H1 (cell line): ENCODE measurements around the gene TAB3. TPM values are rescaled to one million over a fixed set of nuclear protein-coding genes. Genes with fewer than 3 reads are reported as not detected.

Source experiments
- CTCF ChIA-PET: fragments of 300-600 bp; sonication (Branson Sonifier 250); formaldehyde crosslinking; loops from one replicate; lab custom pipeline; 2021; ENCODE audit not compliant: partially characterized antibody; lab: Charles Lee
- POLR2A ChIA-PET: fragments of 300-600 bp; sonication (Branson Sonifier 250); formaldehyde crosslinking; loops from one replicate; lab custom pipeline; 2021; ENCODE audit warnings: inconsistent platforms; ENCODE audit not compliant: partially characterized antibody; lab: Charles Lee
- DNase-seq, 2 experiments: peaks; one replicate each; pipeline versions ENCODE4 v3.0.0 to v3.0.0-alpha.2; 2010 to 2022; ENCODE audit warnings: low spot score in 2 of 2, low read depth in 1 of 2, mixed read lengths in 1 of 2
- FAIRE-seq: peaks from 2 replicates; lab custom pipeline; 2011; peaks lifted over from hg19 to GRCh38; lab: Jason Lieb, UNC
- H2AFZ ChIP-seq: 2 replicates; pipeline ENCODE4 v1.8.1; 2012; ENCODE audit warnings: low read length, inconsistent platforms
- H2AK5ac ChIP-seq: 2 replicates; pipeline ENCODE4 v1.6.1; 2013; ENCODE audit warnings: low read depth, low read length
- H2BK120ac ChIP-seq: replicated peaks from 2 replicates; pipeline ENCODE3; 2013; ENCODE audit warnings: low read depth, low read length, inconsistent platforms
- H2BK12ac ChIP-seq: 2 replicates; pipeline ENCODE4 v1.6.1; 2013; ENCODE audit warnings: low read depth, low read length
- H2BK15ac ChIP-seq: 2 replicates; pipeline ENCODE4 v1.6.1; 2013; ENCODE audit warnings: low read length
- H2BK20ac ChIP-seq: 2 replicates; pipeline ENCODE4 v1.6.1; 2013; ENCODE audit warnings: low read length
- H2BK5ac ChIP-seq: 2 replicates; pipeline ENCODE4 v1.6.1; 2013; ENCODE audit warnings: low read depth, low read length
- H3K14ac ChIP-seq: 2 replicates; pipeline ENCODE4 v1.6.1; 2013; ENCODE audit warnings: inconsistent platforms; ENCODE audit not compliant: insufficient read length
- H3K18ac ChIP-seq: 2 replicates; pipeline ENCODE4 v1.6.1; 2013; ENCODE audit warnings: low read length; ENCODE audit errors: extremely low read depth
- H3K23ac ChIP-seq: 2 replicates; pipeline ENCODE4 v1.6.1; 2013; ENCODE audit warnings: inconsistent platforms; ENCODE audit not compliant: insufficient read length
- H3K23me2 ChIP-seq: 2 replicates; pipeline ENCODE4 v1.6.1; 2013; ENCODE audit warnings: low read depth, low read length
- H3K27ac ChIP-seq: 2 replicates; pipeline ENCODE4 v1.6.1; 2011; ENCODE audit warnings: low read depth, low read length, inconsistent platforms
- H3K27me3 ChIP-seq, 4 experiments: replicated peaks in 1 of 4; 1 replicate in 1 of 4; 2 replicates in 3 of 4; pipeline versions ENCODE4 v1.6.1 to v1.8.1; 2011 to 2013; ENCODE audit warnings: low read length in 3 of 4, mild to moderate bottlenecking in 3 of 4, inconsistent platforms in 2 of 4, mixed read lengths in 2 of 4, moderate library complexity in 1 of 4; ENCODE audit not compliant: control insufficient read depth in 3 of 4, insufficient read depth in 3 of 4; ENCODE audit errors: extremely low read depth in 1 of 4
- H3K36me3 ChIP-seq, 4 experiments: 2 replicates each; pipeline versions ENCODE4 v1.6.1 to v1.8.1; 2011 to 2013; ENCODE audit warnings: mild to moderate bottlenecking in 4 of 4, low read length in 3 of 4, moderate library complexity in 2 of 4, control low read depth in 1 of 4, inconsistent platforms in 1 of 4; ENCODE audit not compliant: insufficient read depth in 4 of 4, control insufficient read depth in 2 of 4
- H3K4ac ChIP-seq: replicated peaks from 2 replicates; pipeline ENCODE3; 2013; ENCODE audit warnings: low read length, low read depth, mixed read lengths, inconsistent platforms; ENCODE audit not compliant: insufficient read length
- H3K4me1 ChIP-seq, 4 experiments: replicated peaks in 1 of 4; 1 replicate in 1 of 4; 2 replicates in 3 of 4; pipeline versions ENCODE4 v1.6.1 to v1.8.1; 2011 to 2013; ENCODE audit warnings: low read length in 3 of 4, inconsistent platforms in 2 of 4, mixed read lengths in 1 of 4; ENCODE audit not compliant: insufficient read depth in 4 of 4, control insufficient read depth in 3 of 4
- H3K4me2 ChIP-seq, 2 experiments: 2 replicates each; pipeline versions ENCODE4 v1.6.1 to v1.8.1; 2011 to 2013; ENCODE audit warnings: low read depth in 2 of 2, low read length in 2 of 2, control low read depth in 1 of 2, inconsistent platforms in 1 of 2, mild to moderate bottlenecking in 1 of 2; ENCODE audit not compliant: insufficient read depth in 1 of 2
- H3K4me3 ChIP-seq, 4 experiments: fragments of 200-600, 300-600 bp in 1 of 4; sonication (generic), shearing (Covaris generic), sonication (Bioruptor Twin) in 1 of 4; 2 replicates each; pipeline versions ENCODE4 v1.5.1 to v1.8.1; 2011 to 2016; ENCODE audit warnings: low read length in 4 of 4, low read depth in 3 of 4, control low read depth in 2 of 4, inconsistent platforms in 2 of 4, mild to moderate bottlenecking in 2 of 4, mixed read lengths in 1 of 4, moderate library complexity in 1 of 4; ENCODE audit not compliant: insufficient read depth in 2 of 4; ENCODE audit errors: extremely low read depth in 1 of 4
- H3K56ac ChIP-seq: replicated peaks from 2 replicates; pipeline ENCODE3; 2013; ENCODE audit warnings: low read depth, mild to moderate bottlenecking, mixed read lengths, low read length, inconsistent platforms; ENCODE audit not compliant: insufficient read length
- H3K79me1 ChIP-seq: 2 replicates; pipeline ENCODE4 v1.6.1; 2013; ENCODE audit warnings: low read depth, low read length, control low read depth
- H3K79me2 ChIP-seq, 2 experiments: 2 replicates each; pipeline versions ENCODE4 v1.6.1 to v1.8.1; 2012 to 2013; ENCODE audit warnings: low read length in 2 of 2, mild to moderate bottlenecking in 2 of 2, inconsistent platforms in 1 of 2; ENCODE audit not compliant: insufficient read depth in 2 of 2, control insufficient read depth in 1 of 2
- H3K9ac ChIP-seq, 4 experiments: replicated peaks in 1 of 4; 1 replicate in 1 of 4; 2 replicates in 3 of 4; pipeline versions ENCODE4 v1.6.1 to v1.8.1; 2011 to 2013; ENCODE audit warnings: low read depth in 3 of 4, low read length in 3 of 4, control low read depth in 2 of 4, mild to moderate bottlenecking in 2 of 4, moderate library complexity in 2 of 4, inconsistent platforms in 1 of 4; ENCODE audit errors: extremely low read depth in 1 of 4
- H3K9me3 ChIP-seq, 2 experiments: 2 replicates each; pipeline versions ENCODE4 v1.6.1 to v1.8.1; 2012 to 2013; ENCODE audit warnings: mild to moderate bottlenecking in 2 of 2, moderate library complexity in 2 of 2, control low read depth in 1 of 2, inconsistent platforms in 1 of 2, low read depth in 1 of 2, low read length in 1 of 2, mixed read lengths in 1 of 2; ENCODE audit not compliant: insufficient read depth in 2 of 2
- H4K20me1 ChIP-seq, 2 experiments: replicated peaks in 1 of 2; 2 replicates each; pipeline versions ENCODE3 to v1.8.1; 2011 to 2013; ENCODE audit warnings: inconsistent platforms in 2 of 2, low read length in 2 of 2, mild to moderate bottlenecking in 1 of 2; ENCODE audit not compliant: insufficient read depth in 2 of 2, control insufficient read depth in 1 of 2
- H4K5ac ChIP-seq: 2 replicates; pipeline ENCODE4 v1.6.1; 2013; ENCODE audit warnings: low read length, low read depth, mixed read lengths, inconsistent platforms; ENCODE audit not compliant: insufficient read length
- H4K8ac ChIP-seq: 2 replicates; pipeline ENCODE4 v1.8.0; 2013; ENCODE audit warnings: mild to moderate bottlenecking, moderate library complexity, low read length, inconsistent platforms; ENCODE audit not compliant: insufficient read depth; ENCODE audit errors: extremely low read depth
- H4K91ac ChIP-seq: replicated peaks from 2 replicates; pipeline ENCODE3; 2013; ENCODE audit warnings: low read length, mixed read lengths, inconsistent platforms; ENCODE audit not compliant: insufficient read length
- BRCA1 ChIP-seq: IDR thresholded peaks from 2 replicates; pipeline ENCODE4 v1.6.1; 2012; ENCODE audit warnings: low read depth, low read length, improper control_type of control experiment
- CBX5 ChIP-seq: fragments of 300-800, 300-1000 bp; sonication (generic); IDR thresholded peaks from 2 replicates; pipeline ENCODE4 v1.7.1; 2016; ENCODE audit warnings: antibody characterized with exemption, low read length, low read depth
- KDM1A ChIP-seq: fragments of 200-600, 300-600 bp; sonication (generic); IDR thresholded peaks from 2 replicates; pipeline ENCODE4 v1.7.1; 2016; ENCODE audit warnings: mild to moderate bottlenecking, low read length, borderline replicate concordance
- POU5F1 ChIP-seq: IDR thresholded peaks from 2 replicates; pipeline ENCODE4 v1.6.1; 2011; ENCODE audit warnings: low read depth, mild to moderate bottlenecking, low read length, moderate library complexity
- SIN3A ChIP-seq, 2 experiments: IDR thresholded peaks in 1 of 2; conservative IDR thresholded peaks in 1 of 2; 2 replicates each; pipeline ENCODE4 v1.6.1; 2011 to 2012; ENCODE audit warnings: low read length in 2 of 2, improper control_type of control experiment in 1 of 2, low read depth in 1 of 2, mild to moderate bottlenecking in 1 of 2
- WGBS, 2 experiments: shearing (Covaris generic) in 1 of 2; methylation state at CpG; one replicate each; pipeline versions ENCODE4 v1.1.6 to v1.1.7; 2013 to 2015; ENCODE audit warnings: low lambda C conversion rate in 2 of 2, mixed read lengths in 2 of 2, inconsistent platforms in 1 of 2, low coverage in 1 of 2, missing lambda C conversion rate in 1 of 2; ENCODE audit not compliant: insufficient replicate concordance in 2 of 2, insufficient coverage in 1 of 2, insufficient read length in 1 of 2; ENCODE audit errors: extremely low coverage in 1 of 2, missing lambda C conversion rate in 1 of 2; 5-methylcytosine and 5-hydroxymethylcytosine counted together
- polyA plus RNA-seq, 7 experiments: library from polyadenylated mRNA; depleted of rRNA in 3 of 7; stranded (reverse) in 5 of 7; unstranded in 2 of 7; fragments of >200 nt in 5 of 7; fragments of 200-250 nt in 2 of 7; gene quantifications; 1 replicate in 5 of 7; 2 replicates in 1 of 7; 4 replicates in 1 of 7; pipeline versions ENCODE4 v1.2.1 to v1.2.3, GENCODE V29; 2011 to 2013; ENCODE audit warnings: missing spikeins in 2 of 7, mixed read lengths in 2 of 7
- total RNA-seq: library from RNA; stranded (reverse); fragmentation: NEBNext Ultra II Directional; extraction: Animal tissue kit (Norgen Biotek cat#: 25700); gene quantifications from 2 replicates; pipeline ENCODE4 v1.2.1, GENCODE V29; 2021

The TAB3 gene
- total and polyA plus RNA-seq, 2 of the 8 experiments (the other 6 are each of a cell fraction or from before 2014, with no cell fraction given), result 12.7 to 12.9 TPM

DNA sequence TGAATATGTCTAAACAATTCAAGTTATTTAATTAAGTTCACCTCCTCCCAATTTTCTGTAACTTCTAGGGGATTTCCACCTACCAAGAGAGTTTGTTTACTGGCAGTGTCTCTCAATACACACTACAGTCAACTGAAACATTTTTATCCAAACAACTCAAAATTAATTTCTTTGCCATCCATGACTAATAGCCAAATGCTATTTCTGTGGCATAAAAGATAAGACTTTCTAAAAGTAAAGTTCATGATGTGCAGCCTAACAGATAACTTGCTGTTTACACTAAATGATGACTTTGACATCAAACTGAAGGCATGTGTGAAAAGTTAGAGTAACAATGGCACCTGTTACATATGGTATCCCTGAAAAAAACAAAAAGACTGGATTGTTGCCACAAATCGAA is 7.3 kb downstream of the TAB3 start:
- POLR2A ChIA-PET, result no interaction called here
- Histone ChIP-seq H3K23me2 (no peaks in the 10 kb centered on the region), H3K79me1 (no peaks in the 10 kb centered on the region), H3K18ac (no peak overlapping the region), H3K14ac (no peak overlapping the region), H2BK12ac (no peak overlapping the region), H3K23ac (no peak overlapping the region), H3K4me3 (no peak overlapping the region), H2AK5ac (no peak overlapping the region), H3K27ac (no peak overlapping the region), H3K27me3 (no peaks in the 10 kb centered on the region)
- 75% methylated on average over 1 of the region's 1 CpG; no CpG with 5 or more reads in 1 of the 2 experiments for WGBS, 2 experiments
- no peak for TF ChIP-seq CBX5
- TF ChIP-seq BRCA1, result no peak
- TF ChIP-seq SIN3A (conservative IDR thresholded peaks at IDR 0.05 in 1 of 2, IDR thresholded peaks at IDR 0.05 in 1 of 2; ENCODE audit: low read depth in 1 of 2, low read length in 2 of 2), result no peak
- no peak for TF ChIP-seq POU5F1
- TF ChIP-seq KDM1A, result no peak
- TF ChIP-seq, all 59 proteins: peak for 0
- Histone ChIP-seq H2BK120ac (no peak overlapping the region), H2BK5ac (no peak overlapping the region), H3K4me2 (no peak overlapping the region), H2BK15ac (no peak overlapping the region), H3K4ac (no peak overlapping the region), H4K20me1 (no peaks in the 10 kb centered on the region), H4K8ac (no peak overlapping the region), H3K9ac (no peak overlapping the region), H3K9me3 (no peaks in the 10 kb centered on the region), H4K91ac (no peak overlapping the region), H3K56ac (no peak overlapping the region), H2AFZ (no peak overlapping the region), H3K36me3 (no peaks in the 10 kb centered on the region), H3K4me1 (no peaks in the 10 kb centered on the region), H3K79me2 (peaks cover 0 to 58% of the 10 kb centered on the region in 2 experiments; a peak in 2 of 4 replicates), H4K5ac (no peak overlapping the region), H2BK20ac (no peak overlapping the region)
- DNase-seq (no peak), FAIRE-seq (no peak)
- CTCF ChIA-PET, result no interaction called here
